NCI-H510A (cell line): Measurements from ENCODE around the gene SGK1.
"Not testable (repeated sequence)": the region's sequence is repeated elsewhere in the genome, so short reads cannot be mapped to it uniquely, and the experiment has no call there.

Experiments used
- DNase-seq: peaks from one replicate; lab custom pipeline; 2025; lab: John Stamatoyannopoulos, UW

The SGK1 gene

DNA sequence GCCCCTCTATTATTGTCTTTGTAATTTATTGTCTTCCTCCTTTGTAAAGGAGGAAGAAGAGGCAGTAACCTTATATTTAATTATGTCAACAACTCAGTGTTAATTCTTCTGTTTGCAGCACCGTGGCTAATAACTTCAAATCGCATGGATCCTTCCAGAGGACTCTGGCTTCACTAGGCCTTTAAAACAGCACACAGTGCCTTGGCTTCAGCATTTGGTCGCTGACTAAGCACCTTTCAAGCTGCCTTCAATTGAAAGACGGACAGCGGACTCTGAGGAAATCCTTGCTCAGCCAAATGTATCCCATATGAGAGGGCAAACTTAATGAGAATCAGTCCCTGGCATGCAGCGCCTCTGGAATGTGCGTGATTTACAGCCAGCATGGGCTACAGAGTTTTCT is 64.2 kb downstream of the SGK1 start:
- no peak for DNase-seq

DNA sequence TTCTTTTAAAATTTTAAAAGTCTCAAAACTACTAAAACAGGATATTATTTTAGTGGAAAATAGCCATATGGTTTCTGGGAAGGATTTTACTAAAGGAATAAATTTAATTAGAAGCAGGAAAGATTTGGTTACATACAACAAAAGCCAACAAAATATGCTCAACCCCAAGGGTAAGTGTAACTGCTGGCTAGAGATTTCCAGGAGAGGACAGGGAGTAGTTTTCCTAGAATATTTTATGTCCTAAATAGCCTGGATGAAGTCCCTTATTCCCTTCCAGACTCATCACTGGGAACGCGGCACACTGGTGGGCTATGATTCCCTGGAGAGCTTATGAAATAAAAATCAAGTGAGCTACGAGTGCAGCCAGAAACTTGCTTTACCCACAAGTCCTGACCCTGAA is 66.6 kb downstream of the SGK1 start:
- no peak for DNase-seq

DNA sequence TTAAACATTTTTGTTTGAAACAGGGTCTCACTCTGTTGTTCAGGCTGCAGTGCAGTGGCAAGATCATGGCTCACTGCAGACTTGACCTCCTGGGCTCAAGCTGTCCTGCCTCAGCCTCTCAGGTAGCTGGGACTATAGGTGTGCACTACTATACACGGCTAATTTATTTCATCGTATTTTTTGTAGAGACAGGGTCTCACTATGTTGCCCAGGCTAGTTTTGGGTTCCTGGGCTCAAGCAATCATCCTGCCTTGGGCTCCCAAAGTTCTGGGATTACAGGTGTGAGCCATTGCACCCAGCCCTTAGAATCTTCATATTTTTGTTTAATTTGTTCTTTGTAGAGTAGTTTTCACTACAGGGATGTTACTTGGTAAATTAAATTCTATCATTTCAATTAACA is 67.1 kb downstream of the SGK1 start:
- DNase-seq = no peak

DNA sequence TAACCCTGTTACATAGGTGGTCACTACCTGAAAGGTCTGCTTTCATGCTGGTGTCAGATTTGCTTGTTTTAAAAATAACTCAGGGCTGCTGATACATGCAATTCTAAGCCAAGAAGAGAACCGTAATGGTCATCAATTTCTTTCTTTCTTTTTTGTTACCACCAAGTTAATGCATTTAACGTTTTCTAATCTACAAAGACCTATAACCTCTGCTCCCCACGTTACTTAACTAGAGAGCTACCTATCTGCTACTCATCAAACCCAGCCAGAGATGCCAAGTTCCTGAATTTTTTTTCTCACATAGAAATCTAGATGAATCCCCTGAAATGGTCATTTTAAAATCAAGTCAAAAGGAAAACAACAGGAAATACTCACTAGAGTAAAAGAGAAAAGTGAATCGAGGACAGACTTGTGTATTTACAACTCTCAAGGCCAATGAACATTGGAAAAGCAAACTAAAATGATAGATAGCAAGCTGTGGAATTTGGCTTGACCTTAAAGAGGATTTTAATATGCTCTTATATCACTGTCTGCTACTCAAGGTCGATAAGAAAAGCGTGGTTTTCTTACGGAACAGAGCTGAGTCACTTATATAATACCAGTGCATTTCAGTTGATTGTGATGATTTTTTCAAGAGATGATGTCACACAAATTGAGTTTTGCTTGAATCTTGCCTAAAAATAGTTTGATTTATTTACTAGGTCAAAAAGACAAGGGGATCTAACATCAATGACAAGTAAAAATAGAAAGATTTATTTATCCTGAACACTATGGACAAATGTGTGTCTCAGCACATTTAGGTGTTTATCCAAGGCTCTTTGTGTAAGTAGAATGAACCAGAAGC is 67.9 kb downstream of the SGK1 start:
- no peak for DNase-seq

DNA sequence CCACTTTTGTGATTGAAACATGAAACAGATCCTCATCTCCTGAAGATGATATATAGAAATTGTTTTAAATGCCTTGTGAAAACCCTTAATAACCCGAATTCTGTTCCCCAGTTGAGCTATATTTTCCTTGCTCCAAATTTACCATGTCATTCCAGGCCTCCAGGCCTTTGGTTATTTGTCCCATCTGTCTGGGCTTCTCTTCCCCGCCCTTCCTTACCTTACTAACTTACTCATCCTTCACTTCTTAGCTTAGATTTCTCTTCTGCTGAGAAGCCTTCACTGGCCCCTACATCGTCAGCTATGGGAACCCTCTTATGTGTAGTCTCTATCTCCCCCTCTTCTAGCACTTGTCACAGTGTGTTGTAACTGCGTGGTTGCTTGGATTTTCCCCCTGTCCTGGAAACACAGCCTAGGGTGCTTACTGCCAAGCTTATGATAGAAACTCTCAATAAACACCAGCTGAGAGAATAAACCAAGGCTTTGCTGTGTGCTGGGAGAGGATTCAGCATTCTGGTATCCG is 68.6 kb downstream of the SGK1 start:
- DNase-seq = no peak

DNA sequence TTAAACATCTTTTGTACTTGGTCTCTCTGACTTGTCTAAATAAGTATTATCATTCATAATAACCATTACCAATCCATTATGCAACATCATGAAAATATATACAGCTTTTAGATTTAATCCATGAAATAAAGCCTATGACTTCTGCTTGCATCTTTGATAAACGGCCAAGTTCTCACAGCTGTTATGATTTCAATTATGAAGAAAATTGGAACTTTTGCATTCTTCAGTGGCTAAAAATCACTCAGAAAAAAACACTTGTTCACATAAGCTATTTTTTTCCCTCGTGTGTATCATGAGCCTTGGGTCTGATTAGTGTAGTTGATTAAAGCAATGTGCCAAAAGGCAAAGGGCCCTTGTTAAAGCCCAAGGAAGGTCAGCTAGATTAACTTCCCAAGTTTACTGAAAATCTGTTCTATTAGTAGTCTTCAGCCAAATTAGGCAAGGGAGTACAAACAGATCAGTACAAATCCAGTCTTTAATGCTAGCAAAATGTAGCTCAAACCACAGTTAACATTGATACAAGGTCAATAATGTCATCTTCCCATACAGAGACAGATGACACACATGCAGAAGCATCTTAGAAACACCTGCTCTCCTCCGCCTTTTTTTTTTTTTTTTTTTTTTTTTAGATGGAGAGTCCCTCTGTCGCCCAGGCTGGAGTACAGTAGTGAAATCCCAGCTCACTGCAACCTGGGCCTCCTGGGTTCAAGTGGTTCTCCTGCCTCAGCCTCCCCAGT is 69.9 kb downstream of the SGK1 start:
- no peak for DNase-seq

DNA sequence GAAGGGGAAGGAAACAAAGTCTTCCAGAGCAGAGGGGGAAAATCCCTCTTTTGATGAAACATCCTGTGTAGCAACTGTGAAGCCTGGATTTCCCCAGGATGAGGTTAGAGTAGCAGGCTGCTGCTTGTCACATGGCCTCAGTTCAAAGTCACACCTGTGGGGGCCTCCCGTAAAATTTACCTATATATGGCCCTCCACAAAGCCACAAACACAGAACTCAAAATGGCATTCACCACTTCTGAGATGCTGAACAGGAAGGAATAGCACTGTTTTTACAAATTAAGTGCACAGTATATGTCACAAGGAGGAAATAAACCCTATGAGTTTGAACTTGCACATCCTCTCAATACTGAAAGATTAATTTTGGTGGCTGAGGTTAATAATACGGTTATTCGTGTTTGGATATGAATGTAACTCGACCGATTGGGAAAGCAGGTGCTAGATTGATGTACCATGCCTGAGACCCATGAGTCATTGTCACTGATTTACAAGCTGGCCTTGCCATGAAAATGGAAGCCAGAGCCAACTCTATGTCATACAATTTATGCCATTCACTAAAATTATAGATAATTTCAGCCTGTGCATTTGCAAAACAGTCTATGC is 70.6 kb downstream of the SGK1 start:
- no peak for DNase-seq

DNA sequence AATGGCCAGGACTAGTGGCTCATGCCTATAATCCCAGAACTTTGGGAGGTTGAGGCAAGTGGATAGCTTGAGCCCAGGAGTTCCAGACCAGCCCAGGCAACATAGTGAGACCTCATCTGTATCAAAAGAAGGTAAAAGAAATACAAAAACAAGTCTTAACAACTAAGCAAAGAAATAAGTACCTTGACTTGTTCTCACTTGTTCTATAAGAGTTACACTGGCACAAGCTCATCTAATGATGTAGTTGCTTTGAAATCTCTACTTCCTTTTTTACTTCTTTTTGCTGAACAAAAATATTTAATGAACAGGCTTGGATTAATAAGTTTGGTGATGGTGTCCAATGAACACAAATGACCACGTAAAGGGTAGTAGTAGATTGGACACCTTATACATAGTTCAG is 72.2 kb downstream of the SGK1 start:
- no peak for DNase-seq

DNA sequence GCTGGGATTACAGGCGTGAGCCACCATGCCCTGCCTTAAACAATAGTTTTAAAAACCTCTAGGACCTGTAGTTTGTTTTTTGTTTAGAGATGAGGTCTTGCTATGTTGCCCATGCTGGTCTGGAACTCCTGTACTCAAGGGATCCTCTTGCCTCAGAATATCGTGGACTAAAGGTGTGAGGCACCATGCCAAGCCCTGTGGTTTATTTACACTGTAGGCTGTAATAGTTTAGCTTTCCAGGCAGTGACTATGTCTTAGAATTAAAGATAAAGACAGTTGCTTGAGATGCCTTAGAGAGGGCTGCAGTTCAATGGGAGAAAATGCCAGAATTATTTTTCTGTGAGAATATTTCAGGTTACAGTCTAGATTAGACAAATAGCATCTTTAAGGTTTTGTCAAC is 72.9 kb downstream of the SGK1 start:
- no peak for DNase-seq

DNA sequence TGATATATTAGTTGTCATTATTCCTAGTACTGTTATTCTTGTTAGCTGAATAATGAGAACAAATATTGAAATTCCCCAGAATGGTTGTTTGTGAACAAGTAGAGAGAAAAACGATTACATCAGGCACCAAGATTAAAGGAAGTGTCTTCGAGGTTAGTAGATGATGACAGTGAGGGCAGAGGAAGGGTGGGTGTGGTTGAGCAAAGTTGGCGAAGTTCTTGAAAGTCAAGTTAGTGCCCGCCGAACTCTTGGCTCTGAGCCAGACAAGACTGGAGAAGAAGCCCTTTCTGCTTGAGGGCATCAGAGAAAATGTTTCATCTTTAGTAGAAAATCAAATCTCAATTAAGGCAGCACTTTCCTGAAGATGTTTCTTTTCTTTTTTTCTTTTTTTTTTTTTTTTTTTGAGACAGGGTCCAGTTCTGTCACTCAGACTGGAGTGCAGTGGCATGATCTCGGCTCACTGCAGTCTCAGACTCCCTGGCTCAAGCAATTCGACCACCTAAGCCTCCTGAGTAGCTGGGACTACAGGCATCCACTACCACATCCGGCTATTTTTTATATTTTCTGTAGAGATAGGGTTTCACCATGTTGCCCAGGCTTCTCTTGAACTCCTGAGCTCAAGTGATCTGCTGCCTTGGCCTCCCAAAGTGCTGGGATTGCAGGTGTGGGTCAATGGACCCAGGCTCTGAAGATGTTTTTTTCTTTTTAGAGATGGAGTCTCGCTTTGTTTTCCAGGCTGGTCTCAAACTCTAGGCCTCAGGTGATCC is 77.1 kb downstream of the SGK1 start:
- no peak for DNase-seq

DNA sequence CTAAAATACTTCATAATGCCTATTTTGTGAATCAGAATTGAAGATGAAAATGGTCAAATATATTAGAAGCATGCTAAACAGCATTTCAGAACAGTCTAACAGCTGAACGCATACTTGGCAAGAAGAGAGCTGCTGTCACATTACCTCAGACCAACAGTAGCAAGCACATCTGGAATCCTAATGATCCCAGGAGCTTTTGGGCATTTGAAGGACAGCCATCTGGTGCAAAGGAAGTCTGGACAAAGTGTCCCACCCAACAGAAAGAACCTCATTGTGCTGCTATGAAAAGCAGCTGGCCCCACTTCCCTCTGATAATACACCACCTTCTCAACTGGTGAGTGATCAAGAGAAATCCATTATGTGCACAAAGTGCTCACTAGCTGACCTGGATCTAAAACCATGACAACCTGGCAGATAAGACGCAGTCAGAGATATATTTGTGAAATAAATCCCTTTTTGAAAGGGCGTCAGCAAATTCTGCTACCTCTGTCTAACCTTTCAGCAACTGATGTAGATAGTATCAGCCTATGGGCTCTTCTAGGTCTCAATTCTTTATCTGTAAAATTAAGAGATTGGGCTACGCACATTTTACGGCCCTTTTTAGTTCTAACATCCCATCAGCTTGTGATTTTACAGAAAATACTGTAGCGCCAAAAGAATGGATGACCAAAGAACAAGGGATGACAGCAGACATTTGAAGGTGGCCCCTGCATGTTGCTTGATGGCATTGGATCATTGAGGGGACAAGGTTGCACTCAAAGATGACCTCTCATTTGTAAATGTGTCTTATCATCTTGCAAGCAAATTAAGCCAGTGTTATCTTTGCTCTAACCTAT is 78.7 kb downstream of the SGK1 start:
- DNase-seq = no peak

DNA sequence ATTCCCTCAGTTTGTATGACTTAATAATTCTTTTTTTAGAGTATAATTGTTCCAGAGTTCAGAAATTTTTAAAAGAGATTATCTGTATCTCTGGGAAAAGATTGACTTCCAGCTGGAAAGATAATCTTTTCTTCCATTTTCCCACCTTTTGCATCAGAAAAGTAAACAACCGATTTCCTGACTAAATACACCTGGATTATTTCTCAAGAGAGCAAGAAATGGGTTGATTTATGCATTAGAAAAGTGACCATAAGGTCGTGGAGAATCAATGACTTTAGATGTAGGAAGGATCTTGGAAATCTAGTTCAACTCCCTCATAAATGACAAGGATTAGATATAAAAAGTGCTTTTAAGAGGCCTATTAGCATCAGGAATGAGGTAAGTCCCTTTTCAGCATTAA is 79.9 kb downstream of the SGK1 start:
- no peak for DNase-seq

DNA sequence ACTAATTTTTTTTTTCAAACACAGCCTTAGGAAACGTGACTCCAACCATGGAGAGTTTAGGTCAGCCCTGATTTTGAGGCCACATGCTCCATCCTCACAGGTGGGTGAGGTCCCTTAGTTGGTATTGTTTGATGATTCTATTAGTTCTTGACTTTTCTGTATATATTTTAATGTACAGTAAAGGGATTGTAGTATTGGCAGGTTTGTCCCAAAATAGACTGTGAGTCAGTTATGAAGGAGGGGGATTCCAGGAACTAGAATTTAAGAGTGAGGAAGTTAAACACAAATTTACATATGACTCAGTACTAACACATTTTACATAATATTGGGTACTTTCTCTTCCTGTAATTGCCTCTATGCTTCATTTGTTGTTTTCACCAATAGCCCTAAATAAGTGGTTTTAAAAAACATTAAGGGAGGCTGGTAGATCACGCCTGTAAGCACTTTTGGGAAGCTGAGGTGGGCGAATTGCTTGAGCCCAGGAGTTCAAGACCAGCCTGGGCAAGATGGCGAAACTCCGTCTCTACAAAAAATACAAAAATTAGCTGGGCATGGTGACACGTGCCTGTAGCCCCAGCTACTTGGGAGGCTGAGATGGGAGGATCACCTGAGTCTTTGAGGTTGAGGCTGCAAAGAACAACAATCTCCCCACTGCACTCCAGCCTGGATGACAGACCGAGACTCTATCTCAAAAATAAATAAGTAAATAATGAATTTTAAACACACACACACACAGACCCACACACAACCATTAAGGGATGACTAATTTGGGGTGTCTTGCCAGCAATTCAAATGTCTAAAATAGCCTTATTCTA is 81.8 kb downstream of the SGK1 start:
- no peak for DNase-seq

DNA sequence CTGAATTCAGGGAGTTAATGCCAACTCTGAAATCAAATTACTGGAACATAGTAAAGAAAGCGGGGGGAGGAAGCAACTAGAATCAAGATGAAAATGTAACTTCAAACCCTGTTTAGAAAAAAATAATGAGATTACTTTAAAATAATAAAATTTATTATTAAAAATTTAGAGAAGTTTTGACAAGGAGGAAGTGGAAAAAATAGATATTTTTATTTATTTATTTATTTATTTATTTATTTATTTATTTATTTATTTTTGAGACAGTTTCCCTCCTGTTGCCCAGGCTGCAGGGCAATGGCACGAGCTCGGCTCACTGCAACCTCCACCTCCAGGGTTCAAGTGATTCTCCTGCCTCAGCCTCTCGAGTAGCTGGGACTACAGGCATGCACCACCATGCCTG is 82.6 kb downstream of the SGK1 start:
- DNase-seq = not testable (repeated sequence)

DNA sequence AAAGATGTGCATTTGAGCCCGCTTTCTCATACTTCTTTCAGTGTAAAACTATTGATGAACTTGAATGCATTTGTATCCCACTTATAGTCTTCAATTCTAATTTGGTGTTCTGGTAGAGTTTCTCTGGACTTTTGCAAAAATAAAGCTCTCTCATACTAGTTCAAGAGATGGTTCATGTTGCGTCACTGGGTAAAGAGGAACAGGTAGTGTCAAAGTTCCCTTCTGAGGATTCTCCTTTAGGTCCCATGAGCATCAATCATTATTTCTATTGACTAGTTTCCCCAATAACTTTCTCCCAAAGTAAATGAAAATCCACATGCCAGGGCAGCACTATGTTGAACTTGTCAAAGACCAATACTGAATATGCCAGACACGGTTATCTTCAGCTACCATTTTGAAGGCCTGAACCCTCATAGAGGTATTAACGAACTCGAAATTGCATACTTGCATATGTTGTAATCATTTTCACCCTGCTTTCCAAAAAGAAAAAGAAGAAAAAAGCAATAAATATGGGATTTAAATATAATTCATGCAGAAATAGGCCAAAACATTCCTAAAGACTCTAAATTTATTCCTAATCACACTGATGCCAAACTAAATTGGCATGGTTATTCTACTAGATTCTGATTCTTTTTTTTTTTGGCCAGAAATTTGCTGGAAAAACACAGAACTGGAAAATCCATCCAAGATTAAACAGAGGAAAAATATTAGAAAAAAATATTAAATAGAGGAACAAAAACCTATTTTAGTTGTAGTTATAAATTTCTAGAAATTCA is 84.5 kb downstream of the SGK1 start:
- no peak for DNase-seq

DNA sequence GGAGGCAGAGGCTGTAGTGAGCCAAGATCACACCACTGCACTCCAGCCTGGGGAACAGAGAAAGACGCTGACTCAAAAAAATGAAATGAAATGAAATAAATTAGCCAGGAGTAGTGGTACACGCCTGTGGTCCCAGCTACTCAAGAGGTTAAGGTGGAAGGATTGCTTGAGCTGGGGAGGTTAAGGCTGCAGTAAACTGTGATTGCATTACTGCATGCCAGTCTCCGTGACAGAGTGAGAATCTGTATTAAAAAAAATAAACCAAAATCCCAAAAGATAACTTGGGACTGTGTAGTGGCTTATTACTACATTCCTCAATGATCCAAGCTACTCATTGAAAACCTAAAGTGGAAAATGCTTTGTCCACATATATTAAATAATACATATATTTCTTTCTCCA is 87.0 kb downstream of the SGK1 start:
- DNase-seq = no peak

DNA sequence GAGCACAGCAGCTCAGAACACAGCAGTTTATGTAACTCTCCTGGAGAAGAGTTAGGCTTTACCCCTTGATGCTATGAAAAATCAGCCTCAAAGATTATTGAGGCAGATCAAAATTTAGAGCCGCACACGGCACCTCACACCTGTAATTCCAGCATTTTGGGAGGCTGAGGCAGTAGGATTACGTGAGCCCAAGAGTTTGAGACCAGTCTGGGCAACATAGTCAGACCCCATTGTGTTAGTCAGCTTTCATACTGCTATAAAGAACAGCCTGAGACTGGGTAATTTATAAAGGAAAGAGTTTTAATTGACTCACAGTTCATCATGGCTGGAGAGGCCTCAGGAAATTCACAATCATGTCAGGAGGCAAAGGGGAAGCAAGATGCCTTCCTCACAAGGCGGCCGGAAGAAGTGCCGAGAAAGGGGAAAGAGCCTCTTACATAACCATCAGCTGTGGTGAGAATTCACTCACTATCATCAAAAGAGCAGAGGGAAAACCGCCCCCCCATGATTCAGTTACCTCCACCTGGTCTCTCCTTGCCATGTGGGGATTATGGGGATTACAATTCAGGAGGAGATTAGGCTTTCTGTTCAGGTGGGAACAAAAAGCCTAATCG is 87.7 kb downstream of the SGK1 start:
- DNase-seq = no peak

DNA sequence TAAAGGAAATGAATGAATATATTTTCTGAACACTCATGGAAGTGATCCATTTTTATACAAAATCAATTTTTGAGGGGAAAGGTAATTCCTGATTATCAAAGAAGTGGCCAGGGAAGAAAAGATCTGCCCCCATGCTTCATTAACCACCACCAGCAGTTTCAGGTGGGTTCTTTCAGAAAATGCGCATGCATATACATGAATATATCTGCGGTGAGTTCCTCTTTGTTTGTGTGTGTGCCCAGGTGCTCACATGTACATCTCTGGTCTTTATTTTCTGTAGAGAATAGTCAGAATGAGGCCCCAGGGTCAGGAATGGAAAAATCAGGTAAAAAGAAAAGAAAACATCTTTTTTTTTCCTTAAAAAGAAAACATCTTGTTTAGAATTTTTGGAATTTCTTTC is 88.4 kb downstream of the SGK1 start:
- no peak for DNase-seq

DNA sequence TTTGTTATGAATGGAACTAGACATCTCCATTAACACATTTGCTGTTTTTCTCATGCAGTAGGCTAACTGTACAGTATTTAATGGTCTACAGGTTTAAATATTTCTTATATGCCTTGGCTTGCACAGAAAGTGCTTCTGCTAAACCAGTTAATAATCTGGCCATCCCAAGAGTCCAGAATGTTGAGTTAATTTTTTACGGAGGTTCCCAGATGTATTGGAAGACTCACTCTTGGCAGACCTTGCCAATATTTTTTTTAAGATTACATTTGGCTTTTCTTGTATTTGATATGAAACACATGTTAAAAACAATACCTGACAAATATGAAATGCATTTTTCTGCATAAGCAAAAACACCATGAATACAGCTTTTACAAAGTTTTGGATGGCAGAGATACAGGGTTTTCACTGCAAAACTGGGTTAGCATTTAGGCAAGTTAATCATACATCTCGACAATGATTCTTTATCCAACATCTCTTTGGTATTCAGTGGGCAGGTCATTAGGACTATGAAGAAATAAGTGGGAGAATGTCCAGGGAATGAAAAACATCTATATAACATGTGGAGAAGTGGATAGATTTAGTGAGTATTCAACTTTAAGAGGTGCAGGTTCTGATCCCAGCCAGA is 94.0 kb downstream of the SGK1 start:
- no peak for DNase-seq
